ENCODE results near the gene BDH2. TPM values are rescaled to one million over a fixed set of nuclear protein-coding genes. Genes with fewer than 3 reads are reported as not detected.

BDH2 gene
- 22.8 and 27.6 TPM in 2 replicates for total RNA-seq

GRCh38 chr4:103099691-103100392 lies at the start of gene BDH2:
BDH2 (minus strand) TSS chr4:103099834; CDS start chr4:103096254, 3,580 bp downstream.

GRCh38 chr4:103076747-103077347 lies 22.8 kb downstream of the BDH2 start, which contains the start of gene SLC9B2:
SLC9B2 (minus strand) TSS chr4:103076761; CDS start chr4:103067550, 9,211 bp downstream.

Other genes with a start within 250 kb of the BDH2 start
- 24.3 and 41.9 TPM in 2 replicates for gene CISD2, start 230.8 kb downstream of the BDH2 start, total RNA-seq
- gene SLC9B1, start 80.1 kb downstream of the BDH2 start, total RNA-seq = 0.19 and 0.81 TPM in 2 replicates
- gene SLC9B2, start 23.1 kb downstream of the BDH2 start, total RNA-seq = 14.2 and 22.6 TPM in 2 replicates
- gene CENPE, start 98.5 kb upstream of the BDH2 start, total RNA-seq = 12.3 and 15.2 TPM in 2 replicates

Measured in bladder microvascular endothelial cell (primary cell).